Forelimb muscle (tissue), 1 donor: ENCODE data around the gene ECM2. TPM values are rescaled to one million over a fixed set of nuclear protein-coding genes. Genes with fewer than 3 reads are reported as not detected.
"Not testable (repeated sequence)": the region's sequence is repeated elsewhere in the genome, so short reads cannot be mapped to it uniquely, and the experiment has no call there.

Source experiments
- DNase-seq: peaks from one replicate; pipeline ENCODE4 v3.0.0-alpha.2; 2013; ENCODE audit warnings: low read depth
- polyA plus RNA-seq: library from polyadenylated mRNA; unstranded; fragments of 120-200 nt; gene quantifications from one replicate; pipeline ENCODE4 v1.2.1, GENCODE V29; 2013; ENCODE audit not compliant: insufficient read length

The ECM2 gene
- 26.4 TPM for polyA plus RNA-seq

GRCh38 chr9:92535940-92536850, at the start of gene ECM2:
TSS of gene ECM2 (minus strand) at chr9:92535990. CDS start at chr9:92522866, 13,124 bp downstream.
- DNase-seq, result peak; percentile 86

DNA sequence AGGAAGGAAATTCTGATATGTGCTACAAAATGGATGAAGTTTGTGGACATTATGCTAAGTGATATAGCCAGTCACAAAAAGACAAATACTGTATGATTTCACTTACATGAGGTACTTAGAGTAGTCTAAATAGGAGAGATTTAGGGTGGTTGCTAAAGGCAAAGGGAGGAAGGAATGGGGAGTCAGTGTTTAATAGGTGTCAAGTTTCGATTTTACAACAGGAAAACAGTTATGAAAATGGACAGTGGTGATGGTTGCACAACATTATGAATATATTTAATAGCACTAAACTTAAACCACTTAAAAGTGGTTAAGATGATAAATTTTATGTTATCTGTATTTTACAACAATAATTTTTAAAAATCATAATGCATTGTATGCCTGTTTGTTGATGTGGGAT, 40.4 kb upstream of the ECM2 start:
- DNase-seq, result no peak

DNA sequence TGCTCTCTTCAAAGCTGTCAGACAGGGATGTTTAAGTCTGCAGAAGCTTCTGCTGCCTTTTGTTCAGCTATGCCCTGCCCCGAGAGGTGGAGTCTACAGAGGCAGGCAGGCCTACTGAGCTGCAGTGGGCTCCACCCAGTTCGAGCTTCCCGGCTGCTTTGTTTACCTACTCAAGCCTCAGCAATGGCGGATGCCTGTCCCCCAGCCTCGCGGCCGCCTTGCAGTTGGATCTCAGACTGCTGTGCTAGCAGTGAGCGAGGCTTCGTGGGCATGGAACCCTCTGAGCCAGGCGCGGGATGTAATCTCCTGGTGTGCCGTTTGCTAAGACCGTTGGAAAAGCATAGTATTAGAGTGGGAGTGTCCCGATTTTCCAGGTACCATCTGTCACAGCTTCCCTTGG, 37.8 kb upstream of the ECM2 start:
- DNase-seq, result not testable (repeated sequence)

- DNase-seq, result not testable (repeated sequence)
Observed at GRCh38 chr9:92571871-92572270, 36.1 kb upstream of the ECM2 start.

DNA sequence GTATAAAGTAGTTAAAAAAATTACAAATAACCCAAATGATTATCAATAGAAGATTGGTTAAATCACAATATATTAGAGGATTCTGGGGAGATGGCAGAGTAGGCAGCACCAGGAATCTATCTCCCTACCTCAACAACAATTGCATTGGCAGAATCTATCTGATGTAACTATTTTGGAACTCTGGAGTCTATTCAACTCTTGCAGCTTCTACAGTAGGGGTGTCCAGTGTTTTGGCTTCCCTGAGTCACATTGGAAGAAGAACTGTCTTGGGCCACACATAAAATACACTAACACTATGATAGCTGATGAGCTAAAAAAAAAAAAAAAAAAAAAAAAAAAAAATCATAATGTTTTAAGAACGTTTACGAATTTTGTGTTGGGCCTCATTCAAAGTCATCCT, 29.2 kb upstream of the ECM2 start:
- no peak for DNase-seq

GRCh38 chr9:92564504-92564903, 28.7 kb upstream of the ECM2 start:
- DNase-seq, result no peak

- no peak for DNase-seq
Observed at GRCh38 chr9:92563116-92564100, 27.6 kb upstream of the ECM2 start.

DNA sequence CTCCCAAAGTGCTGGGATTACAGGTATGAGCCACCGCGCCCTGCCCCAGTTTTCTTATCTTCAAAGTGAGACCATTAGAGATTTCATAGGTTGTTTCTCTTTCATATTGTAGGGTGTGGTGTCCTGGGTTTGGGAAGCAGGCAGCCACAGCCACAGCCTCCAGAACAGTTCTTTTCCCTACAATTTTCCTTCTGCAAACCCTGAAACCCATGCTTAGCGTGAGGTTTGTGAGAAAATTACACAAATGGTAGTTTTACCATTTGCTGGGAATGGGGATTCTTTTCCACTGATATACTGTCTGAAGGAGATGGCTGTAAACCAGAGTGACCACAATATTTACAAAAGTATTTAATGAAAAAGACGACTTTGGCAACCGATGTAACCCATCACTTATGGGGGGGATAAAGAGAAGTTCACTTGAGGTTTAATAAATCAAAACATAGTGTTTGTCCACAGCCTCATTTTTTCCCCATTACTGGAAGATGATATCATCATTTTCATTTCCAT, 26.7 kb upstream of the ECM2 start:
- DNase-seq, result no peak

DNA sequence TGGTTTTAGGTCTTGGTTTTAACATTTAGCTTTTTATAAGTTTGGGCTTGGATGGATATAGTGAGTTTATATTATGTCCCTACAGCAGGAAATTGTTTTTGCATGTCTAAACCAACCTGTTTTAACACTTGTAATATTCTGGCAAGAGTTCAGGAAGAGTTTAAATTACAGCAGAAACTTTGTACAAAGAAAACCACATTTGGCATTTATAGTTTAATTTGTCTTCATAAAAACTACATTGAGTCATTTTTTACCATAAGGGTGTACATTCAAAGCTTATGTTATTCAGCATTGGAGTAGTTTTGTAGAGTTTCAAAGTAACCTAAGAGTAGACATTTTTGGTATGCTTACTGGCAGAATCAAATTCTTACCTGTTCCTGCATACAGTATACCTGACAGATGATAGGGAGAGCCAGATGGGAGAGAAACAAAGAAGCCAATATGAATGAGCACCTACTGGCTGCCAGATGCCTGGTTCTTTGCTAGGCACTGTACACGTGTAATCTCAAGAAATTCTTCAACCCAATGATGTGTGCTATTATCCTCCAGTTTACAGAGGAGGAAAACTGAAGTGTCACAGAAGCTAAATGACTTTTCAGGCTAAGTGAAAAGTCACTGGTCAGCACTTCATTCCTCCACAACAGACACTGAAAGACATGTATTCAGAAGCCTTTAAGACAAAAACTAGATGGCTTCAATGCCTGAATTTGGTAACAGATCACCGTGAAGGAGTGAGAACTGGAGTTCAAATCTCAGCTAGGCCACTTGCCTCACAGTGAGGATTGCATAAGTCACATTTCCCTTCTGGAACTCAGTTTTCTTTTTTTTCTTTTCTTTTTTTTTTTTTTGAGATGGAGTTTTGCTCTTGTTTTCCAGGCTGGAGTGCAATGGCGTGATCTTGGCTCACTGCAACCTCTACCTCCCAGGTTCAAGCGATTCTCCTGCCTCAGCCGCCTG, 25.9 kb upstream of the ECM2 start:
- no peak for DNase-seq

DNA sequence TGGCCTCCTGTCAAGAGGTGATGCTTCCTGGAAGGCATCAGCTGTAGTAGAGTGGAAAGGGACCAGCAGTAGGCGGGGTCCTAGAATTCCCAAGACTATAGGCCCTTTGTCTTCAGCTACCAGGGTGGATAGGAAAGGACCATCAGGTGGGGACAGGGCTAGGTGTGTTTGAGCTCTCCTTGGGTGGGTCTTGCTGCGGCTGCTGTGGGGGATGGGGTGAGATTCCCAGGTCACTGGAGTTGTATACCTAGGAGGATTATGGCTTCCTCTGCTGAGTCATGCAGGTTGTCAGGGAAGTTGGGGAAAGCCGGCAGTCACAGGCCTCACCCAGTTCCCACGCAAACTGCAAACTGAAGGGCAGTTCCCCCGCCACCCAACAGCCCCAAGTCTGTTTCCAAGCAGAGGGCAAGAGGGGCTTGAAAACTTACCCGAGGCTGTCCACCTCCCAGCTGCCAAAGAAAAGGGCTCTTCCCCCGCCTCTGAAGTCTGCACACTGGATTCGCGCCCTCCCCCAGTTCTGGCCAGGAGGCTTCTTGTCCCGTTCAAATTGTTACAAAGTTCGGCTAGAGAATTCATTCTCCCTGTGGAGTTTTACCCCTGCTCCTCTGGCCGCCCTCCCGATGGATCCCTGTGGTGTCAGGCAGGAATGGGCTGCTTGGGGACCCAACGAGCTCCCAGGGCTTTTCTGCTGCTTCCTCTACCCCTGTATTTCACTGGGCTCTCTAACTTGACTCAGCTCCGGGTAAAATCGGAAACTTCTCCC, 23.0 kb upstream of the ECM2 start:
- DNase-seq, result no peak

DNA sequence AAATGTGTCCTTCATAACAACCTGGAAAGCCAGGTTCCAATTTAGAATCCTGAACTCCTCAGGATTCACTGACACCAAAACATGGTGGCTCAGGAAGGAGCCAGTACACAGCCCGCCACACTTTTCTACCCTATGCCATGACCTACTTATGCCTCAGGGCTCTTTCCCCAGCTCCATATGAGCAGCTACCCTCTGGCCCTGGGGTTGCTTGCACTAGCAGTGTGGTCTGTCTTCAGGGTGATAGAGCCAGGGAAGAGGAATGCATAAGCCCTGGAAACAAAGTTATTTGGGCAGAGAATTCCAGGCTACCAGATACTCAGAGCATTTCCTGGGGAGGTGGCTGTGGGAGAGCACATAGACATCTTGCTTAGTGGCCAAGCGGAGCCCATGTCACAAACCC, 15.0 kb upstream of the ECM2 start:
- no peak for DNase-seq

DNA sequence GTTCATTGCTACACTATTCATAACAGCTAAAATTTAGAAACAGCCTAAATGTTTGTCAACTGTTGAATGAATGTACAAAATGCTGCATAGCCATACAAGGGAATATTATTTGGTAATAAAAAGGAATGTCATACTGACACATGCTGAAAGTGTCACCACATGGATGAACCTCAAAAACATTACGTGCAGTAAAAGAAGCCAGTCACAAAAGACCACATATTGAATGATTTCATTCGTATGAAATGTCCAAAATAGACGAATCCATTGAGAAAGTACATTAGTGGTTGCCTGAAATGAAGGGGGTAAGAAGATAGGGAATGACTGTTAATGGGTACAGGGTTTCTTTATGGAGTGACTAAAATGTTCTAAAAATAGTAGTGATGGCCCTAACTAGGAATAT, 11.6 kb upstream of the ECM2 start:
- no peak for DNase-seq

DNA sequence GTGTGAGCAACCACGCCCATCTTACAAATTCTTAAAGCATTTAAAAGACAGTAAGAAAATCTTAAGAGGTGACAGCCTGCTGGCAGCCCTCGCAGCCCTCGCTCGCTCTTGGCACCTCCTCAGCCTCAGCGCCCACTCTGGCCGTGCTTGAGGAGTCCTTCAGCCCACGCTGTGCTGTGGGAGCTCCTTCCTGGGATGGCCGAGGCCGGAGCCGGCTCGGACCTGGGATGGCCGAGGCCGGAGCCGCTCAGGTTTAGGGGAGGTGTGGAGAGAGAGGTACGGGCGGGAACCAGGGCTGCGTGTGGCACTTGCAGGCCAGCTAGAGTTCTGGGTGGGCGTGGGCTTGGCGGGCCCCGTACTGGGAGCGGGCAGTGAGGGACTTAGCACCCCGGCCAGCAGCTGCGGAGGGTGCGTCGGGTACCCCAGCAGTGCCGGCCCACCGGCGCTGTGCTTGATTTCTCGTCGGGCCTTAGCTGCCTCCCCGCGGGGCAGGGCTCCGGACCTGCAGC, 9.3 kb upstream of the ECM2 start:
- no peak for DNase-seq

- no peak for DNase-seq
Observed at GRCh38 chr9:92543972-92544371, 8.2 kb upstream of the ECM2 start.

DNA sequence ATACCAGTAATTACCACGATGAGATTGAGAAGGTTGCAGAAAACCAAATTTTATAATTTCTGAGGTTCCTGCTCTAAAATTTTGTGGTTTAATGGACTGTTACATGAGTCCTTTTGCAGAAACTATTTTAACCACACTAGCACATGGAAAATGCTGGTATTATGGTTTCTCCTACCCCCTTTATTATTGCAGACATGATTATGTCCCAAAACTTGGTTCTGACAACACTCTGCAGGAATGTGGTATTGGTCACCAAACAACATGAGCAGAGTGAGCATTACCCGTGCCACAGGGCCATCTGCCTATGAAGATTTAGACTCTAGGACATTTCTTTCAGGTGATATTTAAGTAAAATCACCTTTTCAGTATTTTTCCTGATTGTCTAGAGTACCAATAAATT, 2.8 kb upstream of the ECM2 start:
- DNase-seq, result no peak

- DNase-seq, result no peak
Observed at GRCh38 chr9:92534674-92535073, 1.1 kb downstream of the ECM2 start.

DNA sequence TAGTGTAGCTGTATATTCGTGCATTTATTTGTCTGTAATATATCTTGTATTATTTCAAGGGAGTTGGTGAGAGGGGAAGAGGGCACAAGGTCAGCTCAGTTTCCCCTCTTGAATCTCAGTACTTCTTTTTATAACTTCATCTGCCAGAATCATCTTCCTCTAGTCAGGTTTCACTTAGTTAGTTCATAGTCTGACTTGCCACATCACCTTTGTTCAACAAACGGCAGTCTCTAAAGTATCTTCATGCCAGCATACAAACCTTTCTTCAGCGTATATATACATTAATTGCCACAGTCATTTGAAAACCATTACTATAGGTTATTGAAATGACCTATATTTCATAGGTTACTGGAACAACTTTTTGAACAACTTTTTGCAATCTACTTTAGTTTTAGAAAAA, 1.6 kb downstream of the ECM2 start:
- no peak for DNase-seq

DNA sequence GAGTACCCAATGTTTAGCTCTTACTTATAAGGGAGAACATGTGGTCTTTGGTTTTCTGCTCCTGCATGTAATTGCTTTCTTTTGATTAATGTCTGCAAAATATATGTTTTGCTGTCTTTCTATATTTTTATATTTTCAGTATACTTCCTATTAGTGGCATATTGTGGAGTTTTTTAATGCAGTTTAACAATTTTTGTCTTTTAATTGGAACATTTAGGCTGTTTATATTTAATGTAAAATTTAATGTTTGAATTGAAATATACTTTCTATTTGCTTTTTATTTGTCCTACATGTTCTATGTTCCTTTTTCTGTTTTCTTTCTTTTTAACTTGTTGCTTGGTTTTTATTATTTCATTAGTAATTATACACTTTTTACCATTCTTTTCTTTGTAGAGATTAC, 4.9 kb downstream of the ECM2 start:
- no peak for DNase-seq

DNA sequence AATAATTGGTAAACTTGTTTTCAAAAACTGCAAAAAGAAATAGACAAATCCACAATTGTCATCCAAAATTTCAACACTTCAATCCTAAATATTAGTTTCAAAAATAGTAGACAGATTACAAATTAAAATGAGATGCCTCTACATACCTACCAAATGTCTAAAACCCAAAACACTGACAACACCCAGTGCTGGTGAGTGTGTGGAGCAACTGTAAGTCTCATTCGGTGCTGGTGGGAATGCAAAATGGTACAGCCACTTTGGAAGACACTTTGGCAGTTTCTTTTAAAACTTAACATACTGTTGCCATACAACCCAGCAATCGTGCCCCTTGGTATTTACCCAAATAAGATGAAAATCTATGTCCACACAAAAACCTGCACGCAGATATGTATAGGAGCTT, 6.7 kb downstream of the ECM2 start:
- DNase-seq, result no peak

GRCh38 chr9:92528522-92528849, 7.3 kb downstream of the ECM2 start:
- no peak for DNase-seq
